HG02973 (cell line): Measurements from ENCODE around the gene ACIN1.

ENCODE experiments used
- ATAC-seq: cut with Tn5 transposase; IDR thresholded peaks from one replicate; pipeline ENCODE4 v1.9.1; 2021; ENCODE audit warnings: moderate library complexity; ENCODE audit not compliant: unreplicated experiment

ACIN1 gene

DNA sequence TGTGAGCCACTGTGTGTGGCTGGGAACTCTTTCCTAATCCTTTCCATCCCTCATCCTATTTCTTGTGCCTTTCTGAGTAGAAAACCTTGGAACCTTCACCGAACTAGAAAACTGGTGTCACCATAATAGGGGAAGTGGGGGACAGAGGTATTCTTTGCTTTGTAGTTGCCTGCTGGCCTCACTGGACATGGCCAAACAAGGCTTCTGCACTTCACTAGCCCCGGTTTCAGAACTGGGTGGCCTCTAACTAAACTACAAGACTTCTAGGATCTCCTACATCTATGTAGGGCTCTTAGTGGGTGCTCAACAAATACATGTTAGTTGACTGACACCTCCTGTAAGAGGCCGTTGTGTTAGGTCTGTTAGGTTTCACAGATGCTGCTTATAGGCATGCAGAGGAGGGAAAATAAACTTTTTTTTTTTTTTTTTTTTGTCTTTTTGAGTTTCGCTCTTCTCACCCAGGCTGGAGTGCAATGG is 10.4 kb upstream of the ACIN1 start:
- ATAC-seq, result no peak

DNA sequence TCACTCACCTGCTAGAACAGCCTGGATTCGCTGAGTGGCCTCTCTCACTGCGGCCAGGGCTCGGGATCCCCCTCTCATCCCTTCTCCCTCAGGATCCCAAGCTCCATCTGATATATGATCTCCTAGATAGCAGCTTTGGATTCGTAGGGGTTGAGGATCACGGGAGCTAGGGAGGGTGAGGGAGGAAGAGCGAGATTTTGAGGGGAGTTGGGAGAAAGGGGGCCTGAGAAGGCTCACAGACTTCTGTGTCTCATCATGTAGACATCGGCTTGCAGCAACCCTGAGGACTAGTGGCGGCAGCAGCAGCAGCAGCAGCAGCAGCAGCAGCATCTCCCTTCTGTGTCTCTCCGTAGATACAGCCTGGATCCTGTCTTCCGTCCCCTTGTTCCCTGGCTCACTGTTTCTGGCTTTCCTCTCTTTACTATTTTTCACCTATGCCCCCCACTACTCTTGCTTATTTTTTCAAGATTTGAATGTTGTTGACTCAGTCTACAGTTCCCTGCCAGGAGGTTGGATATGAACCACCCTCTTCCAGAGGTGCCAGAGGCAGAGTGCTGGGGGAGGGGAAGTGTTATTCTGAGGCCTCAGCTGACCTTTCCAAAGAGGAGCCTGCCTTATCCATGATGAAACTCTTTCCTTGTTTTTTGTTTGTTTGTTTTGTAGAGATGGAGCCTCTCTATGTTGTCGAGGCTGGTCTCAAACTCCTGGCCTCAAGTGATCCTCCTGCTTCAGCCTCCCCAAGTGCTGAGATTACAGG is 9.8 kb upstream of the ACIN1 start, which contains the start of gene CIROP:
Gene CIROP (minus strand): TSS at position 399 of the 757 bp plus-strand sequence. CDS start 69 bp downstream, at position 330.
- ATAC-seq, result no peak

DNA sequence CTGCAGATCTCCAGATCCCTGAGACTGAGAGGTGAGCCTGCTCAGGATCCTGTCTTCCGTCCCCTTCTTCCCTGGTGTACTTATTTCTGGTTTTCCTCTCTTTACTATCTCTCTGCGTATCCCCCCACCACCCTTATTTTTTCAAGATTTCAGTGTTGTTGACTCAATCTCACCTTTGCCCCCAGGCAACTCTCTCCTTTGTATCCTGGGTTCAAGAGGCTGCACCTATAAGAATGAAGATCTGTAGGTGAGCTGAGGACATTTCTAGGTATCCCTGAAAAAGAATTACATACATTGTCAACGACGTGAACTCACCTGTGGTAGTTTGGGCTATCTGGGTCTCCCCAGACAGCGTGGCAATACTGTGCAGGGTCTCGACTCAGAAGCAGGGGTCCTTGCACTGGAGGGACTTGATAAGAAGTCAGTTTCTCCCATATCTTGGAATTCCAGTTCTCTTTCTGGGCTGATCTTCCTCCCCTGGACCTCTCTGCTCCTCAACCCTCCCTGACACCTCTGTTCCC is 9.2 kb upstream of the ACIN1 start:
- no peak for ATAC-seq

DNA sequence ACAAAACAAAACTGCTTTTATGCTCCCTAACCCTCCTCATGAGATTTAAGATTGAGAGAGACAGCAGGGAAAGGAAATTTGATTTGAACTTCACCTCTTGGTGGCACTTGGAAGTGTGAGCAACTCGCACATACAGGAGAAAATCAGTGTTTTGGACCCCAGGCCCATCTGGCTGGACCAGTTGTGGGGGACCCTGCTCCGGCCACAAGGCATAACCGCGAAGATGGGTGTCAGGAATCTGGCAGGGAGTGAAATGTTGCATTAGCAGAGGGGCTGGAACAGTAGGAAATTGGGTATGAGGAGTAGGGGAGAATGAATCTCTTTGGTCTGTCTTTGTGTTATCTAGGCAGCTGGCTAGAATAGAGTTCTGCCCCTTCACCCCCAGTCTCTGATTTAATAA is 8.6 kb upstream of the ACIN1 start:
- no peak for ATAC-seq

DNA sequence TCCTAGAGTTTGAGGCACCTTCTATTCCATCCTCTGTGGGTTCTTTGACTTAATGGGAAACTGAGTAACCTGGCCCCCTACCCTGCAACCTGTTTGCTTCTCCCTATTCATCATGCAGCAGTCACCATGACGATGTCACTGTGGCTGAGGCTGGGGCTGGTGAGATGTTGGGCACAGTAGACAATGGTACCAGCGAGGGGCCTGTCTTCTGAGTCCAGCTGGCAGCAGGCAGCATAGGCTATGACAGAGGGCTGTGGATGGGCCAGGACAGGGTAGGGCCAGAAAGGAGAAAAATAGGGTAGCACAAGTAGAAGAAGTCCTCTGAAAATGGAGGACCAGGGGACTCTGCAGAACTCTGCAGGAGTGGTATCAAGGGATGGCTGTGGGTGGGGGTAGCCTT is 7.9 kb upstream of the ACIN1 start:
- ATAC-seq, result no peak

DNA sequence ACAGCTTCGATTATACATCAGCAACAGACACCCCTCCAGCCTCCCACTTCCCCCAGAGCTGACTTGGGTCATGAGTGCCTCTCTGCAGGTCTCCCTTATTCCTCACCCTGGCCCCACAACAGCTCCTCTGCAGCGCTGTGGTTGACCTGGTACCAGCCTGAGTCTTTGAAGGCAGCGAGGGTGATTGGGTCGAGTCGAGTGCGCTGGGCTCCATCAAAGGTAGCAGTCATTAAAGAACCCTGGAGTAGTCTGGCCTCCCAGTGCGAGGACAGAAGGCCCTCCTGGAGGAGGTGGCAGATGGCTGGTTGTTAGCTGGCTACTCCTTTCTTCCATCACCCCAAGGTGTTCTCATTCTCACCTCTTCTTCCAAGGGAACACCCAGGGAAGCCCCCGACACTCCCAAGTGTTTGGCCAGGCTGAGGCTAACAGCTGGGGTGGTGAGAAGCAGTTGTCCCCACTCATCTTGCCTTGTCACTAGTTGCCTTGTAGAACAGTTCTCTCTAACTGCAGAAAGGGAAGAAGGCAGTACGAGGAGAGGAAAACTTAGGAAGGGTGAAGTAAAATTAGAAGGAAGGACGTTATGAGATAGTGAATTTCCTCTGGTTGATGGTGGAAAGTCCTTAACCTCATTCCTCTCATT is 7.2 kb upstream of the ACIN1 start:
- no peak for ATAC-seq

DNA sequence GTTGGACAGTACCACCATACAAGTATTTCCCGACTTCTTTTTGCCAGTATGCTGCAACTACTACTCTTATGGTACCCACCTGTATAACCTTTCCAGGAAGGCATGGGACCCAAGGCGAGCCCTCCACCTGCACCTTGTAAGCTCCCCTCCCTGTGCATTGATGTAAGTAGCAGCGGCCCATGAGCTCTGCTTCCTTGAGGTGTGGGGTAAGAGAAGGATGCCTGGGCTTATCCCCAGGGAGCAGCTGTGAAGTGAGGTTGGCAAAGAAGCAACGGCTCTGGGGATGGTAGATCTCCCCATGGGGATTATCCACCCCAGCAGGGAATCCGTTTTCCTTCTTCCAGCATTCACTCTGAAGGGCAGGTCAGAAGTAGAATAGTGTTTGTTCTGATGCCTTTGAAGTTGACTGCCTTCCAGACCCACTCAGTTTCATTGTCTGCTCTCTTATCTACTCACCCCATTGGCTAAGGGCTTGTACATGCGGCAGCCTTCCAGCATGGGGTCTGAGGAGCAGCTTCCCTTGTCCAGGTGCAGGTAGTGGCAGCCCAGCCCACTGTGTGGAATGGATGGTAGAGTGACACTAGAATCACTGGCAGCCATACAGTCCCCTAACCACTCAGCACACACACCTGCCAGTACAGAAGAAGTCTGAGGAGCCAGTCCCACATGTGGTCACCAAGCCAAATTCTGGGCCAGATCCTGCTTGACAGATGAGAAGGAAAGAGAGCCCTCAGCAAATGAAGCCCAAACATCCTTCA is 6.5 kb upstream of the ACIN1 start:
- ATAC-seq, result no peak

DNA sequence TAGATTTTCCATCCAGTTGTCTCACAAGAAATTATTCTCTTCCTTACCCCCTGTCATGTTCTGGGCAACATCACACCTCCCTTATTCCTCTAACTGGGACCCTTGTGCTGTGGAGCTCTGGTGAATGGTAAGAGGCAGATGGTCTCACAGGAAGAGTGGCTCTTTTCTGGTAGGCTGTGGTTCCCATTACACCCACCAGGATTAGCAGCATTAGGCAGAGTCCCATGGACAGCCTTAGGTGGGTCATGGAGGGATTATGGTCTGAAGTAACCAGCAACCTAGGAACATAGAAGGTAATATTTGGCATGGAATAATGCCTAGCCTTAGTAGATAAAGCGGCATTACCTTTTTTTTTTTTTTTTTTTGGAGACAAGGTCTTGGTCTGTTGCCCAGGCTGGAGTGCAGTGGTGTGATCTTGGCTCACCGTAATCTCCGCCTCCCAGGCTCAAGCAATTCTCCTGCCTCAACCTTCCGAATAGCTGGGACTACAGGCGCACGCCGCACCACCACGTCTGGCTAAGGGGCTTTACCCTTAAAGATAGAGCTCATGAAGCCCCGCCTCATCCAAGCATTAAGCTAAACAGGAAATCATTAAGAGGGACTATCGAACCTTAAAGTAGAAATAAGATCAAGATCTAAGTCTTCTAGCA is 4.4 kb upstream of the ACIN1 start:
- no peak for ATAC-seq

DNA sequence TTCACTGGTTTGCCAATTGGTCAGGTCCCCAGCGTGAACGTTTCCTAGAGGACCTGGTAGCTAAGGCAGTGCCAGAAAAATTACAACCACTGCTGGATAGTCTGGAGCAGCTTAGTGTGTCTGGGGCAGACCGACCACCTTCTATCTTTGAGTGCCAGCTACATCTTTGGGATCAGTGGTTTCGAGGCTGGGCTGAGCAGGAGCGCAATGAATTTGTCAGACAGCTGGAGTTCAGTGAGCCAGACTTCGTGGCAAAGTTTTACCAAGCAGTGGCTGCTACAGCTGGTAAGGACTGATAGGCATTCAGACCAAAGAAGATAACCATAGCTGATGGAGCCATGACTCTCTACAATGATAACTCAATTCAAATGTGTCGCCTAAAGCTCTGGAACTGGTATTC is 2.9 kb upstream of the ACIN1 start:
- no peak for ATAC-seq

DNA sequence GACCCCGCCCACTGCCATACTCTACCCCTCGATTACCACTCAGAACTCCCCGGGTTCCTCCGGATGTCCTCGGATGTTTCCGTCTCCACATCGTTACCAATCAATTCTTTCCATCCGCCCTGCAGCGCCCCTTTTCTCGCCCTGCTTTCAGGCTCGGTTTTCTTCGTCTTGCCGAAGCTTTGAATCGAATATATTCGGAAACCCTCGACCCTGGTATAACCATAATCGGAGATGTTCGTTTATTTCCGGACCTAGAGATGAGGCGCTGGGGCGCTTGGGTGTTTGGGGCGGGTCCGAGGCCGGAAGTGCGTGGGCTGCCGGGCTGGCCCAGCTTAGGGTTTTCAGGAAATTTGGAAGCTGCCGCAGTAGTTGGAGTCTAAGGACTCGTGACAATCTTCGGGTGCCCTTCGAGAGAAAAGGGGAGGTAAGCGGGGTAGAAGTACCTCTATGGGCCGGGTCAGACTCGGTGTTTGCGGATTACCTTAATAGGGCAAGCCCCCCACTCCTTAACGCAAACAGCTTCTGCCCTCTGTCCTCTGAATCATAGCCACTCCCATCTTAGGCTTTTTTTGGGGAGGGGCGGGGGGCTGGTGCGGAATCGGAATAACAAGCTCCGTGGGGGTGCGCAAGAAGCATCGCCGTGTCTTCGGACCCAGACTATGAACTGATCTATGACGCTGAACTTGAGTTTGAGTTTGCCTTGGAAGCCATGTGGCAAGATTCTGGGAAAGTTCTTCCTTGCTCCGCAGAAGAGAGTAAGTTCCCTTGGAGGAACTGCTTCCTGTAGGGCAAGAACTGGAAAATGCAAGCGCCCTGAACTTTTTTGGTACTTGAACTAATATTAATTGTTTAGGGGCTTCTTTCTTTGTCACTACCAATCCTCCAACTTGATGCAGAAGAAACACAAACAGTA is 516 bp upstream of the ACIN1 start, which contains the start of gene C14orf119:
Gene C14orf119 (plus strand): TSS at position 310 of the 913 bp plus-strand sequence. CDS start 2,154 bp downstream, outside the sequence.
- ATAC-seq, result peak; percentile 89

DNA sequence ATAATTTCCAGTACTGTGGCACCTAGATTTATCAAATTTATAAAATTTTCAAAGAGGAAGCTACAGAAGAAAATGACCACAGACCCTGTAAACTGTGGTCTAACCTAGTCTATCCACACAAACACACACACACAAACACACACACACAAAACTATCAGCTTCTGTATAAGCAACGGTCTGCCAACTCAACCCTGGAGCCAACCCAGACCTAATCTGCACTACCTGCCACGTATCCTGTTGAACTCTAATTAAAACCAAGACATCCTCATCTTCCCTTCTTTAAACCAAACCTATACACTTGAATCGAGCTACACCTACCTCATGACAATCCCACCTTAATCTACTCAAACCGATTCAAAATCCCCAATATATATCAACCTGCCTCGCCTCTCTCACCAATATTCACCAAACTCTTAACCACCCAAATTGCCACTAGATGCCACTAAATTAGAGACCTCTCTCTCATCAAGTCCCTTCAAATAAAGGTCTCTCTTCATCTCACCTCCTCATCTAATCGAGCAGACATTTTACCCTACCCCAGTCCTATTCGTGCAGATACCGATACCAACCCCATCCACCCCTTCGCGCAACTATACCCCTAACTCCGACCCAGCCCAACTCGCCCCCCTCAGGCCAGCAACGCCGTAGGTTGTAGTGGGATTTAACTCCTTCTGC is 808 bp downstream of the ACIN1 start:
- ATAC-seq, result no peak

DNA sequence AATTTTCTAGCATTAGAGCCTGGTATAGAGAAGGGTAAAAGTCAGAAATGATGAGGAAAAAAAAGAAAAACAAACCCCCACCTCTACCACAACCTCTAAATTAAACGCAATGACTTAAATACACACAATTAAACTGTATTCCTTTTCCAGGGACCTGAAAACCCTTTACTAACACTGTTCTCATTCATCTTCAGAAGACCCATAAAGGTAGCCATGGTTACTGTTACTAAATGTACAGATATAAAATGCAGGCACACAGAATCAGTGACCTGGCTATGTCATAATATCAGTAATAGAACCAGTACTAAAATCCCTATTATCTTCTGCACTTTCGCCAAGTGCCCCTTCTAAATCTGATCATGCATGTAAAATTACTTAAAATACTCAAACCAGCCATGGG is 1.4 kb downstream of the ACIN1 start:
- no peak for ATAC-seq

DNA sequence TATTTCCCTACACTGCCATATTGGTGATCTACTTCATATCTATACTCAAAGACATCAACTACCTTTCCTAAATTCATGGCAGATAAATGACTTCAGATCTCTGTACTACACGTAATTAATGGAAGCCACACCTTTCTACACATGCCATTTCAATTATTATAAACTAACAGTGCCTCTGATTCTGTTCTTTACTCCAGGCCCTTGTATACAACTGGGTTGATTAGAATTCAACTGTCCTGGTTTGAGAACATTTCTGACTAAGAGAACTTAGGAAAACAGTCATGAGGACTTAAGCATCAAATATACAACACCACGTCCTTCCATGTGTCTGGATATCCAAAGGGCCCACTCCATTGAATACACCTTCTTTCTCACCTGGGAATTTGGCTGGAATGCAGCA is 1.8 kb downstream of the ACIN1 start:
- no peak for ATAC-seq

DNA sequence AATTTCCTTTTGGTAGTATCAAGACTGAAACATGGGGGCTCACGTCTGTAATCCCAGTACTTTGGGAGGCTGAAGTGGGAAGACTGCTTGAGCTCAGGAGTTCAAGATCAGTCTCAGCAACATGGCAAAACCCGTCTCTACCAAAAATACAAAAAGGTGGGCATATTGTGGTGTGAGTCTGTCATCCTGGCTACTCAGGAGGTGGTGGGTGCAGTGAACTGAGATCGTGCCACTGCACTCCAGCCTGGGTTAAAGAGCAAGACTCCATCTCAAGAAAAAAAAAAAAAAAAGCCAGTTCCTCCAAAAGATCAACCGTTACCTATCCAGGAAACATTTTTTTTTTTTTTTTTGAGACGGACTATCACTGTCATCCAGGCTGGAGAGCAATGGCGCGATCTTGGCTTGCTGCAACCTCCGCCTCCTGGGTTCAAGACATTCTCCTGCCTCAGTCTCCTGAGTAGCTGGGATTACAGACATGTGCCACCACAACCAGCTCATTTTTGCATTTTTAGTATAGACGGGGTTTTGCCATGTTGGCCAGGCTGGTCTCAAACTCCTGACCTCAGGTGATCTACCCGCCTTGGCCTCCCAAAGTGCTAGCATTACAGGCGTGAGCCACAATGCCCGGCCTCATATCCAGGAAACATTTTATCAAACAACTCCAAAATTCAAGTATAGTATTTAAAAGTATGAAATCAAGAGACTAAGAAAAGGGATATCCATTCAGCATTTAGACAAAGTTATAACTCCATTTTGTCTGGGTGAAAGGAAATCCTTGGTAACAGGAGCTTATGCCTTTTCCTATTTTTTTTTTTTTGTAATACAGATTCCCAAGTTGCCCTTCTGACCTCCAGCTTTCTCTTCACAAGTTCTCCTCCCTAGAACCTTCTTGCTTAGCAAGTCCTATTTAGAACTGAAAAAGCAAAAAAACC is 3.4 kb downstream of the ACIN1 start:
- ATAC-seq, result no peak

DNA sequence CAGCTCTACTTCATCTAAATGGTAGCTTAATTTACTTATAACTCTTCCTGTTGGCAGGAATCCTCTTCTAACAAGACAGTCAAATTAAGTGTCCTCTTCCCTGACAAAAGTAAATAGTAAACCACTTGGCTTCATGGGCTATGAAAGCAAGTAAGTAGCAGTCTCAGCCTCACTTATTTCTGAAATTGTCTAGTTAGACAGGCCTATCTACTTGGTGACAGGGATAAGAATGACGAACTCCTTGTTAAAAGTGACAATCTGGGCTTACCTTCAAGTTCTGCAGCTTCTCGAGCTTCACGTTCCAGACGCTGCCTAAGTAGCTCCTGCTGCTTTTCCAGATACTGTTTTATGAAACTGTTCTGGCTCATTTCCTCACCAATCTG is 4.7 kb downstream of the ACIN1 start:
- no peak for ATAC-seq

DNA sequence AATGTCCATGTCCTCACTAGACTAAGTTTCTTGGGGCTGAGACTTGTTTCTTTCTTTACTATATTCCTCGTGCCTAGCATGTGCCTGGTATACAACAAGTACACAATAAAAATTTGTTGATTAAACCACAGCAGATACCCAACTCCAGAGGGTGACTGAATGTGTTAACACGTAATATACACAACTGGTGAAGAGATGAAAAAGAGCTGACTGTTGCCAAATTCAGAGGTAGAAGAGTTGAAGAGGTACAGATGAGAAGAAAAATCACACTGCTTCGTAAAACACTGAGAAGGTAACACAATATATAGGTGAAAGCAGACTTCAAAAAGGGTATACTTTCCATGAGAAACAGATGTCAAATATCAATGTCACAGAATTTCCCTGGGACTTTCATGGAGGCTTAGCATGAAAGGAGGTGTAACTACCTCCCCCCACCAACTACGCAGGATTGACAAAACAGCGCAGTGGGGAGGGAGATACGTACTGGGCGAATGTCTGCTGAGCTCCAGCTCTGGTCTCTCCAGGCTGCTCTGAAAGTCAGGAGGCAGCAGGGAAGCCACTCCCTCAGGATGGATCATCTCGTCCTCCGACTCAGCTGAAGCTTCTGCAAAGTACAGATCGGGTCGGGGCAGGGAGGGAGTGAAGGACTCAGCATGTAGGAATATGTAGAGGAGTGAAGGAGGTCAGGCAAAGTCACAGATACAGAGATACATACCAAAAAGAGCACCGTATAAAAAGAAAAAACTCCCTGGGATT is 5.3 kb downstream of the ACIN1 start:
- ATAC-seq, result no peak

DNA sequence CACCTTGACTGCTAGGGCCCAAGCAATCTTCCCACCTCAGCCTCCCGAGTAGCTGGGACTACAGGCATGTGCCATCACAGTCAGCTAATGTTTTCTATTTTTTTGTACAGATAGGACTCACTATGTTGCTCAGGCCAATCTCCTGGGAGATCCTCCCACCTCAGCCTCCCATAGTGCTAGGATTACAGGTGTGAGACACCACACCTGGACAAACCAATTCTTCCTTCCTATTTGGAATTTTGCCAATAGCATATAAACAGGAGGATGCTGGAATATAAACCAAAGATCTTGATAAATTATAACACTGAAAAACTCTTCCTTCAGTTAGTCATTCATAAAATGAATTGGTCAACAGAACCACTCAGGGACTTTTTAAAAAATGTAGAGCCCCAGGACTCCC is 8.4 kb downstream of the ACIN1 start:
- no peak for ATAC-seq

DNA sequence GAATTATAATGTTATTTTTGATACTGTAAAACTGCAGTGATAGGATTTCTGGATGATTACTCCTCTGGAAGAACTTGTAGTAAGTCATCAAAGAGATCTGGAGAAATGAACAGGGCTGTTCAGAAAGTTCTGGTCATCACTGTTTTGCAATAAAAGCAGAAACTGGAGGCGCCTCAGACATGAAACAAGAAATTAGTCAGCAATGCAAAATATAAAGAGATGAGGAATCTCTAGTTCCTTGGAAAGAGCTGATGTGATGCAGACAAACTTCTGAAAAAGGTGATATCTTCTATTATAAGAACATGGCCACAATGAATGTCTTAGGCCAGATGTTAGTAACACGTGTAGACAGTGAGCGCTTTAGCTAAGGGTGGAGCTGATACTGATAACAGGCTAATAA is 9.5 kb downstream of the ACIN1 start:
- ATAC-seq, result no peak
